Thoracic aorta endothelial cell (primary cell): Measurements from ENCODE around the gene GPC5. TPM values are rescaled to one million over a fixed set of nuclear protein-coding genes. Genes with fewer than 3 reads are reported as not detected.

ENCODE experiments used
- small RNA-seq: library from RNA; depleted of rRNA; stranded (forward); fragments of <200 nt; gene quantifications from one replicate; pipeline ENCODE3, GENCODE V24; 2012
- total RNA-seq: library from RNA; depleted of rRNA; stranded (reverse); fragments of >200 nt; gene quantifications from 2 replicates; pipeline ENCODE4 v1.2.3, GENCODE V29; 2012

The GPC5 gene
- not detected in 2 replicates for total RNA-seq

DNA sequence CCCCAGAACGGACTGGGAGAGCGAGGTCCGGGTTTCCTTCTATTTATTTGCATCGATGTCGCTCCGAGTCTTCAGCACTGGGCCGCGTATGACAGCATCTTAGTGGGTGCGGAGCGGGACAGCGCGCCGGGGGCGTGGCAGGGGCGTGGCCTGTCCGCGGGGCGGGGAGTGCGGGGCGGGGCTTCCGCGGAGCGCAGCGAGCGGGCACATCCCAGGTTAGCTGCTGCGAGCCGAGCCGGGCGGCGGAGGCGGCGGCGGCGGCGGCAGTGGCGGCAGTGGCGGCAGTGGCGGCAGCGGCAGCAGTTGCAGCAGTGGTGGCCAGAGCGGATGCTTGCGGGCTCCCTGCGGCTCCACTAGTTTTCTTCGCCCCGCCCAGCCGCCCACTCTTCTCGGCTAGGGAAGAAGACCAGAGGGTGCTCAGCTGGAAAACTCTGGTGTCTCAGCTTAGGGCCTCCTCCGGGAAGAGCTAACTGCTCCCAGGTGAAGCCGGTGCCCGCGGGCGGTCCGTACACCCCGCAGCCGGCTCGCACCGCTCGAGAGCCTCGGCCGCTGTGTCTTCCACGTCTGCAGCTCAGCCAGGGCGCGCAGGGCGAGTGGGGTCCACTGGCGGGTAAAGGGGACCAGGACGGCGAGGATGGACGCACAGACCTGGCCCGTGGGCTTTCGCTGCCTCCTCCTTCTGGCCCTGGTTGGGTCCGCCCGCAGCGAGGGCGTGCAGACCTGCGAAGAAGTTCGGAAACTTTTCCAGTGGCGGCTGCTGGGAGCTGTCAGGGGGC lies at the start of gene GPC5:
Gene GPC5, plus strand, starts transcription at position 209 of the 776 bp plus-strand sequence.

Small RNAs within 50 kb of the gene (small RNA-seq; reads per million reads assigned to genes)
- gene AL356737.1 (not detected), gene FABP5P4 (not detected), gene MIR548AS (not detected), gene RNU4ATAC3P (not detected)

Other genes starting within 250 kb of the GPC5 start
- 21.8 and 27.1 TPM in 2 replicates for gene MIR17HG, start 50.9 kb upstream of the GPC5 start, total RNA-seq